ENCODE measurements around the gene NPAT. TPM values are rescaled to one million over a fixed set of nuclear protein-coding genes. Genes with fewer than 3 reads are reported as not detected.

Gene NPAT
- total and polyA plus RNA-seq, 2 of the 13 experiments (the other 11 are each of a cell fraction or from before 2014, with no cell fraction given), result 4.4 to 11.2 TPM

DNA sequence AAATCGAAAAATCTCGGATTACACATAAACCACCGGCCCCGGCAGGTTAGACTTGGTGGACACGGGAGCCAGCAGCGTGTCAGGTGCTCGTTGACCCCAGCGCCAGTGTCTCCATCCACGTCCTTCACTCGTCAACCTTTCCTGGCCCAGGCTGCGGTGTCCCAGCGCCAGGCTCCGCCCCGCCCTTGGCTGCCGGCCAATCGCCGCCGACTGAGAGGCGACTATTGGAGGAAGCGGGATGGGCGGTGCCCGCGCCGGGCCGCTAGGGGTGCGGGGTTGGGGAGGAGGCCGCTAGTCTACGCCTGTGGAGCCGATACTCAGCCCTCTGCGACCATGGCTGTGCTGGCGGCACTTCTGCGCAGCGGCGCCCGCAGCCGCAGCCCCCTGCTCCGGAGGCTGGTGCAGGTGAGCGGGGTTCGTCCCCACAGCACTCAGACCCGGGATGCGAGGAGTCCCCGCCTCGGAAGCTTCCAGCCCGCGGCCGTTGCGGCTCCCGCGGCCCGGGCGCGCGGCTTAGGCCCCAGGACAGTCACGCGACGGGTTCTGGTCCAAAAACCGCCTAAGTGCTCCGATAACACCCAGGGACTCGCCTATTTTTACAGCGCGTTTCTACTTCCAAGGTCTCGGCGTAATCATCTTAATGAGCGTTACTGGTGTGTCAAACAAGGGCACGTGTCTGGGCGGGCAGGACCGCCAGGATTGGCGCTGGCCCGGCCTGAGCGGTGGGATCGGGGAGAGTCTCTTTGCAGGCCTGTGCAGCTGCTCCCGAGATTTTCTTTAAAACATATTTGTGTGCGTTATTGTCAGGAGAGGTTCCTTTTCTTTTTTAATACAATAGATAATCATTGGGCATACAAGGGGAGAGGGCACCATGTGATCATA lies 100.9 kb downstream of the NPAT start, which contains the start of gene ACAT1 (continued):
- TF ChIP-seq ELF4 (CRISPR knock-in tag; IDR thresholded peaks at IDR 0.05; ENCODE audit: borderline replicate concordance) (no peak; the same call in 1 of the 2 replicates), ZNF264 (CRISPR knock-in tag; IDR thresholded peaks at IDR 0.05) (peak; percentile 13; the same call in 1 of the 2 replicates), ZNF644 (CRISPR knock-in tag; IDR thresholded peaks at IDR 0.05; ENCODE audit: low read depth) (0 out of 2 replicates have a peak, but pooled peaks have one; percentile 38), REPIN1 (CRISPR knock-in tag; IDR thresholded peaks at IDR 0.05; ENCODE audit: borderline replicate concordance, low read depth) (peak; percentile 71; the same call in 1 of the 2 replicates), NR1H2 (CRISPR knock-in tag; IDR thresholded peaks at IDR 0.05; ENCODE audit: borderline replicate concordance, low read depth) (no peak), ZNF225 (CRISPR knock-in tag; IDR thresholded peaks at IDR 0.05) (no peak), ZC3H13 (CRISPR knock-in tag; IDR thresholded peaks at IDR 0.05) (peak; percentile 68; the same call in 1 of the 2 replicates), KLF13 (CRISPR knock-in tag; IDR thresholded peaks at IDR 0.05) (no peak), ZNF713 (CRISPR knock-in tag; IDR thresholded peaks at IDR 0.05) (no peak), ZBTB8A (CRISPR knock-in tag; IDR thresholded peaks at IDR 0.05; ENCODE audit: borderline replicate concordance, low read depth) (no peak), RBFOX2 (IDR thresholded peaks at IDR 0.05; ENCODE audit: low read depth, low read length) (peak; percentile 95), HMG20B (CRISPR knock-in tag; conservative IDR thresholded peaks at IDR 0.05) (no peak), RBM39 (IDR thresholded peaks at IDR 0.05; ENCODE audit: low read depth, low read length, poor library complexity, severe bottlenecking) (peak; percentile 59), TARDBP (CRISPR knock-in tag; IDR thresholded peaks at IDR 0.05) (no peak), CBX1 (IDR thresholded peaks at IDR 0.05; ENCODE audit: low read depth) (no peak)
- TF ChIP-seq, protein P1, sequence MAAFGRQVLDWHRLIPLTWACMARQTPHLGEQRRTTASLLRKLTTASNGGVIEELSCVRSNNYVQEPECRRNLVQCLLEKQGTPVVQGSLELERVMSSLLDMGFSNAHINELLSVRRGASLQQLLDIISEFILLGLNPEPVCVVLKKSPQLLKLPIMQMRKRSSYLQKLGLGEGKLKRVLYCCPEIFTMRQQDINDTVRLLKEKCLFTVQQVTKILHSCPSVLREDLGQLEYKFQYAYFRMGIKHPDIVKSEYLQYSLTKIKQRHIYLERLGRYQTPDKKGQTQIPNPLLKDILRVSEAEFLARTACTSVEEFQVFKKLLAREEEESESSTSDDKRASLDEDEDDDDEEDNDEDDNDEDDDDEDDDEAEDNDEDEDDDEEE (CRISPR knock-in tag; IDR thresholded peaks at IDR 0.05), result peak; percentile 83
- TF ChIP-seq, protein P2, sequence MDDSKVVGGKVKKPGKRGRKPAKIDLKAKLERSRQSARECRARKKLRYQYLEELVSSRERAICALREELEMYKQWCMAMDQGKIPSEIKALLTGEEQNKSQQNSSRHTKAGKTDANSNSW (CRISPR knock-in tag; IDR thresholded peaks at IDR 0.05; ENCODE audit: borderline replicate concordance), result no peak
- TF ChIP-seq, protein P3, sequence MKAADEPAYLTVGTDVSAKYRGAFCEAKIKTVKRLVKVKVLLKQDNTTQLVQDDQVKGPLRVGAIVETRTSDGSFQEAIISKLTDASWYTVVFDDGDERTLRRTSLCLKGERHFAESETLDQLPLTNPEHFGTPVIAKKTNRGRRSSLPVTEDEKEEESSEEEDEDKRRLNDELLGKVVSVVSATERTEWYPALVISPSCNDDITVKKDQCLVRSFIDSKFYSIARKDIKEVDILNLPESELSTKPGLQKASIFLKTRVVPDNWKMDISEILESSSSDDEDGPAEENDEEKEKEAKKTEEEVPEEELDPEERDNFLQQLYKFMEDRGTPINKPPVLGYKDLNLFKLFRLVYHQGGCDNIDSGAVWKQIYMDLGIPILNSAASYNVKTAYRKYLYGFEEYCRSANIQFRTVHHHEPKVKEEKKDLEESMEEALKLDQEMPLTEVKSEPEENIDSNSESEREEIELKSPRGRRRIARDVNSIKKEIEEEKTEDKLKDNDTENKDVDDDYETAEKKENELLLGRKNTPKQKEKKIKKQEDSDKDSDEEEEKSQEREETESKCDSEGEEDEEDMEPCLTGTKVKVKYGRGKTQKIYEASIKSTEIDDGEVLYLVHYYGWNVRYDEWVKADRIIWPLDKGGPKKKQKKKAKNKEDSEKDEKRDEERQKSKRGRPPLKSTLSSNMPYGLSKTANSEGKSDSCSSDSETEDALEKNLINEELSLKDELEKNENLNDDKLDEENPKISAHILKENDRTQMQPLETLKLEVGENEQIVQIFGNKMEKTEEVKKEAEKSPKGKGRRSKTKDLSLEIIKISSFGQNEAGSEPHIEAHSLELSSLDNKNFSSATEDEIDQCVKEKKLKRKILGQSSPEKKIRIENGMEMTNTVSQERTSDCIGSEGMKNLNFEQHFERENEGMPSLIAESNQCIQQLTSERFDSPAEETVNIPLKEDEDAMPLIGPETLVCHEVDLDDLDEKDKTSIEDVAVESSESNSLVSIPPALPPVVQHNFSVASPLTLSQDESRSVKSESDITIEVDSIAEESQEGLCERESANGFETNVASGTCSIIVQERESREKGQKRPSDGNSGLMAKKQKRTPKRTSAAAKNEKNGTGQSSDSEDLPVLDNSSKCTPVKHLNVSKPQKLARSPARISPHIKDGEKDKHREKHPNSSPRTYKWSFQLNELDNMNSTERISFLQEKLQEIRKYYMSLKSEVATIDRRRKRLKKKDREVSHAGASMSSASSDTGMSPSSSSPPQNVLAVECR (CRISPR knock-in tag; IDR thresholded peaks at IDR 0.05; ENCODE audit: borderline replicate concordance), result peak; percentile 91
- TF ChIP-seq, protein P4, sequence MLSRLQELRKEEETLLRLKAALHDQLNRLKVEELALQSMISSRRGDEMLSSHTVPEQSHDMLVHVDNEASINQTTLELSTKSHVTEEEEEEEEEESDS (CRISPR knock-in tag; IDR thresholded peaks at IDR 0.05; ENCODE audit: borderline replicate concordance), result no peak
- TF ChIP-seq, protein P5, sequence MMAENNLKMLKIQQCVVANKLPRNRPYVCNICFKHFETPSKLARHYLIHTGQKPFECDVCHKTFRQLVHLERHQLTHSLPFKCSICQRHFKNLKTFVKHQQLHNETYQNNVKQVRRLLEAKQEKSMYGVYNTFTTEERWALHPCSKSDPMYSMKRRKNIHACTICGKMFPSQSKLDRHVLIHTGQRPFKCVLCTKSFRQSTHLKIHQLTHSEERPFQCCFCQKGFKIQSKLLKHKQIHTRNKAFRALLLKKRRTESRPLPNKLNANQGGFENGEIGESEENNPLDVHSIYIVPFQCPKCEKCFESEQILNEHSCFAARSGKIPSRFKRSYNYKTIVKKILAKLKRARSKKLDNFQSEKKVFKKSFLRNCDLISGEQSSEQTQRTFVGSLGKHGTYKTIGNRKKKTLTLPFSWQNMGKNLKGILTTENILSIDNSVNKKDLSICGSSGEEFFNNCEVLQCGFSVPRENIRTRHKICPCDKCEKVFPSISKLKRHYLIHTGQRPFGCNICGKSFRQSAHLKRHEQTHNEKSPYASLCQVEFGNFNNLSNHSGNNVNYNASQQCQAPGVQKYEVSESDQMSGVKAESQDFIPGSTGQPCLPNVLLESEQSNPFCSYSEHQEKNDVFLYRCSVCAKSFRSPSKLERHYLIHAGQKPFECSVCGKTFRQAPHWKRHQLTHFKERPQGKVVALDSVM (CRISPR knock-in tag; IDR thresholded peaks at IDR 0.05), result no peak; the same call in 1 of the 2 replicates

Measured in HepG2 (cell line).